Heart right ventricle (tissue), 16 donors: ENCODE data around the gene LEP. TPM values are rescaled to one million over a fixed set of nuclear protein-coding genes. Genes with fewer than 3 reads are reported as not detected.

Experiments
- ATAC-seq, 8 donors: fragments of 200-7000 bp; cut with Tn5 transposase; one replicate each; pipeline ENCODE4 v1.9.1; 2020; ENCODE audit warnings: mild to moderate bottlenecking in 8 of 8, moderate library complexity in 8 of 8, moderate number of reproducible peaks in 1 of 8
- DNase-seq, 2 donors: peaks; one replicate each; pipeline ENCODE4 v3.0.0-alpha.2; 2020
- H3K27ac ChIP-seq, 10 donors: fragments of 200-600 bp; sonication (generic) in 2 of 10; one replicate each; pipeline versions ENCODE4 v1.5.0 to v1.8.0; 2020 to 2022; ENCODE audit warnings: mild to moderate bottlenecking in 3 of 10
- H3K27me3 ChIP-seq, 7 donors: fragments of 200-600 bp; one replicate each; pipeline ENCODE4 v1.8.0; 2021 to 2022; ENCODE audit warnings: mild to moderate bottlenecking in 2 of 7
- H3K36me3 ChIP-seq, 9 donors: fragments of 200-600 bp; sonication (generic) in 1 of 9; one replicate each; pipeline versions ENCODE4 v1.5.0 to v1.8.0; 2020 to 2022; ENCODE audit warnings: mild to moderate bottlenecking in 2 of 9
- H3K4me1 ChIP-seq, 9 donors: fragments of 200-600 bp; sonication (generic) in 1 of 9; one replicate each; pipeline versions ENCODE4 v1.5.0 to v1.8.0; 2020 to 2022; ENCODE audit warnings: mild to moderate bottlenecking in 4 of 9
- H3K4me3 ChIP-seq, 10 donors: fragments of 200-600 bp; sonication (generic) in 2 of 10; one replicate each; pipeline versions ENCODE4 v1.5.0 to v1.8.0; 2020 to 2022; ENCODE audit warnings: mild to moderate bottlenecking in 7 of 10, moderate library complexity in 2 of 10
- H3K9me3 ChIP-seq, 11 donors: fragments of 200-600 bp in 10 of 11; sonication (generic) in 2 of 11; one replicate each; pipeline versions ENCODE4 v1.5.0 to v1.8.0; 2013 to 2022; ENCODE audit warnings: mild to moderate bottlenecking in 2 of 11, control low read depth in 1 of 11, moderate library complexity in 1 of 11
- WGBS, 2 donors: extraction: QIAGEN DNeasy Blood & Tissue Kit; methylation state at CpG; one replicate each; pipeline ENCODE4 v1.1.7; 2013; ENCODE audit warnings: inconsistent platforms in 1 of 2; 5-methylcytosine and 5-hydroxymethylcytosine counted together
- intact Hi-C, 10 donors: fragments of 100-400 bp; cut with DNase I; formaldehyde crosslinking; loops; one replicate each; pipeline versions ENCODE4 v1.11.1 to v1.14.2; 2022
- polyA plus RNA-seq, 2 donors: library from polyadenylated mRNA; stranded (reverse); fragments of 200-250 nt; gene quantifications; one replicate each; pipeline ENCODE4 v1.2.3, GENCODE V29; 2013
- total RNA-seq, 10 donors: library from RNA; stranded (reverse); fragmentation: NEBNext Ultra II Directional in 3 of 10; extraction: Animal tissue kit (Norgen Biotek cat#: 25700) in 3 of 10; gene quantifications; one replicate each; pipeline versions ENCODE4 v1.2.1 to v1.2.4, GENCODE V29; 2021 to 2023
- TF ChIP-seq, protein P1 (sequence below), 9 donors: fragments of 200-600 bp; sonication (generic) in 2 of 9; IDR thresholded peaks; one replicate each; pipeline versions ENCODE4 v1.5.0 to v1.8.0; 2021 to 2022; ENCODE audit warnings: antibody characterized with exemption in 9 of 9, mild to moderate bottlenecking in 5 of 9, moderate library complexity in 1 of 9
- donor health status: Arrhythmogenic right ventricular cardiomyopathy.
- donor health status: ischemic (EF 13 %, LVEDD 7.1; RV severe dilation, severe dysfunction).
- donor health status: healthy with polysubstance abuse.
- donor health status: DM: no; HTN: yes; CAD: no.
- donor health status: DM: no; HTN: no; CAD: no.
- donor health status: ischemic (EF 25% LVEDD 6.9; RV normal size, moderate dysfunction).
- donor health status: ischemic (EF 25% LVEDD 5.7; RV mildly dilated, moderate dysfunction).
- donor health status: healthy.
- donor health status: DM: yes; HTN: yes; CAD: no.
- donor health status: Ischemic cardiomyopathy.
- donor health status: ischemic (EF 35%, LVEDD 5.7; RV mildly dilated, moderate dysfunction).
- donor health status: nonischemic (EF 11% LVEDD 7.7; RV severe dilation, severe dysfunction).
- donor health status: DM: yes; HTN: yes; CAD: no.
- donor health status: PGD.
- donor health status: ischemic (EF 29% LVEDD 5.4; RV normal size, mild dysfunction).
- donor health status: nonischemic (EF 23%, LVEDD 6.1; RV moderate dilation, normal function).

The LEP gene
- total and polyA plus RNA-seq, 12 donors: 0.10 to 5.0 (median 0.52) TPM; not detected in 2

DNA sequence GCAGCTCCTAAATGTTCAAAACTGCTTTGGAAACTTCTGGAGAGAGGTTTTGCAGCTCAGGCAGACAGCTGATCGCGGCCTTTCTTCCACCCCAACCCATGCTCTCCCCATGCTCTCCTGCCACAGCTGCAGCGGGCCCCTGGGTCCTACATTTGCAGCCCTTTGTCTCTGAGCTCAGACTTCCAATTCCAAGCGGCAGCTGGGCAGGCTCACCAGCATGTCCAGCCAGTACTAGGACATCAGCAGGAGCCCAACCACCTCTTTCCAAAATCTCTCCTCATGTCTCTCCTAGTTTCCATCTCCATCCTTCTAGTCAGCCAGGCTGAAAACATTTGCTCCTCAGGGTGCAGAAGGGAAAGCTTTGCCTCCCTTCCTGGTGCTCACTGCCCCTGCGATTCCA is 6.0 kb downstream of the LEP start:
- TF ChIP-seq, protein P1, sequence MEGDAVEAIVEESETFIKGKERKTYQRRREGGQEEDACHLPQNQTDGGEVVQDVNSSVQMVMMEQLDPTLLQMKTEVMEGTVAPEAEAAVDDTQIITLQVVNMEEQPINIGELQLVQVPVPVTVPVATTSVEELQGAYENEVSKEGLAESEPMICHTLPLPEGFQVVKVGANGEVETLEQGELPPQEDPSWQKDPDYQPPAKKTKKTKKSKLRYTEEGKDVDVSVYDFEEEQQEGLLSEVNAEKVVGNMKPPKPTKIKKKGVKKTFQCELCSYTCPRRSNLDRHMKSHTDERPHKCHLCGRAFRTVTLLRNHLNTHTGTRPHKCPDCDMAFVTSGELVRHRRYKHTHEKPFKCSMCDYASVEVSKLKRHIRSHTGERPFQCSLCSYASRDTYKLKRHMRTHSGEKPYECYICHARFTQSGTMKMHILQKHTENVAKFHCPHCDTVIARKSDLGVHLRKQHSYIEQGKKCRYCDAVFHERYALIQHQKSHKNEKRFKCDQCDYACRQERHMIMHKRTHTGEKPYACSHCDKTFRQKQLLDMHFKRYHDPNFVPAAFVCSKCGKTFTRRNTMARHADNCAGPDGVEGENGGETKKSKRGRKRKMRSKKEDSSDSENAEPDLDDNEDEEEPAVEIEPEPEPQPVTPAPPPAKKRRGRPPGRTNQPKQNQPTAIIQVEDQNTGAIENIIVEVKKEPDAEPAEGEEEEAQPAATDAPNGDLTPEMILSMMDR (IDR thresholded peaks at IDR 0.05): no peak
- Histone ChIP-seq H3K27me3 (peaks cover 0 to 48% (median 20%) of the 10 kb centered on the region in 7 donors), H3K9me3 (no peaks in the 10 kb centered on the region), H3K36me3 (no peaks in the 10 kb centered on the region), H3K27ac (no peak overlapping the region), H3K4me3 (no peak overlapping the region), H3K4me1 (no peaks in the 10 kb centered on the region)
- ATAC-seq: no peak
- WGBS, 2 donors: 70 to 71% methylated on average over 5 of the region's 5 CpGs
- DNase-seq: no peak
- intact Hi-C loops: no loop called here

DNA sequence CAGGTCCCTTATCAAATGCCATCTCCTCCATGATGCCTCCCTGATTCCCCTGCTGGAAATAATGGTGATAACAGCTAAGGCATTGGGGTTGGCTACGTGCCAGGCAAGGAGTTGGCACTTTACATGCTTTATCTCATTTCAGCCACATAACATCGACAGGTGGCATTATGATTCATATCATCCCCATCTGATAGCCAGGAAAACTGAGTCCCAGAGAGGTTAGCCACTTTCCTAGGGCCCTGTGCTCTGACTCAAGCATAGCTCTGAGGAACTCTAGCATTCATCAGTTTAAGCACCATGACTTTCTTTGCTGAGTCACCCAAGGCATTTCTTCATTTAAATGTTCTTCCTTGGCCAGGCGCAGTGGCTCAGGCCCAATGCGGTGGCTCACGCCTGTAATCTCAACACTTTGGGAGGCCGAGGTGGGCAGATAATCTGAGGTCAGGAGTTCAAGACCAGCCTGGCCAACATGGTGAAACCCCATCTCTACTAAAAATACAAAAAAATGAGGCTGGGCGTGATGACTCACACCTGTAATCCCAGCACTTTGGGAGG is 6.6 kb downstream of the LEP start:
- WGBS, 2 donors: 80 to 83% methylated on average over 7 of the region's 7 CpGs
- no peaks in the 10 kb centered on the region for H3K4me1 ChIP-seq
- TF ChIP-seq, protein P1 (IDR thresholded peaks at IDR 0.05): no peak
- H3K9me3 ChIP-seq: no peaks in the 10 kb centered on the region
- H3K4me3 ChIP-seq: no peak overlapping the region
- H3K27me3 ChIP-seq: peaks cover 0 to 43% (median 14%) of the 10 kb centered on the region in 7 donors
- no peaks in the 10 kb centered on the region for H3K36me3 ChIP-seq
- intact Hi-C loops: no loop called here
- peak in 1 of 8 donors; percentile 27 for ATAC-seq
- DNase-seq: no peak
- H3K27ac ChIP-seq: no peak overlapping the region

DNA sequence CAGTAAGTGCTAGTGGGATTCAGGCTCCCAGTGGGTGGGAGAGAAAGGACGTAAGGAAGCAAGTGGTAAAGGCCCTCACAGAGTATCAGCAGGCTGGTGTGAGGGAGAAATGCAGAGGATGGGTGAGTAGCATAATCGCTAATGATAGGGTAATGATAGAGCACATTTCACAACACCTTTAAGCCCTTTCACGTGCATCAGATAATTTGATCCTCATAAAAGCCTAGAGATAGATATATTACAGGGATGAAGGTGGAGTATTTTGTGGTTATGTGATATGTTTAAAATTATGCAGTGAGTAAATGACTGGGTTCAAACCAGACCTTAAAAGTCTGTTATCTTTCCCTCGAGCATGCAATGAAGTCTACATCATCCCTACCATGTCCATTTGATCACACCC is 10.3 kb downstream of the LEP start:
- no peak overlapping the region for H3K27ac ChIP-seq
- intact Hi-C loops: no loop called here
- H3K9me3 ChIP-seq: no peaks in the 10 kb centered on the region
- H3K27me3 ChIP-seq: peaks cover 0 to 28% (median 6%) of the 10 kb centered on the region in 7 donors
- H3K4me3 ChIP-seq: no peak overlapping the region
- H3K4me1 ChIP-seq: no peaks in the 10 kb centered on the region
- ATAC-seq (no peak), DNase-seq (no peak)
- H3K36me3 ChIP-seq: no peaks in the 10 kb centered on the region
- 58 to 65% methylated on average over 4 of the region's 4 CpGs for WGBS, 2 donors
- TF ChIP-seq, protein P1 (IDR thresholded peaks at IDR 0.05): no peak

DNA sequence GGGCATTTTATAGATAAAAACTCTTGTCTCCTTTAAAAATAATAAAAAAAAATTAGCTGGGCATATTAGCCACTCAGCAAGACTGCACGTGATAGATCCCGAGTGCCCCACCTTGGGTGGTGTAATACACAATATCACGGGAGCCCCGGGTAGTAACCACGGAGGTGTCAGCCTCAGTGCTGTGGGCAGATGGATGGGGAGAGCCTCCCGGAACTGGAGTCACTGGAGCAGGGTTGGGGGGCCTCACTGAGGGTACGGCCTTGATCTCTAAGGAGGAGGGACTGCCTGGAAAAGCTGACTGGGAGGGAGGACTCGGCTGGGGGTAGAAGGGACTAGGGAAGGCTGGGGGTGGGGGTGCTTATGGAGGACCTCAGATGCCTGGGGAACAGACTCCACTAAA is 12.6 kb downstream of the LEP start:
- Histone ChIP-seq H3K4me3 (no peak overlapping the region), H3K9me3 (no peaks in the 10 kb centered on the region), H3K36me3 (no peaks in the 10 kb centered on the region), H3K27me3 (peaks cover 0 to 14% (median 6%) of the 10 kb centered on the region in 7 donors), H3K27ac (no peak overlapping the region), H3K4me1 (no peaks in the 10 kb centered on the region)
- DNase-seq (no peak), ATAC-seq (no peak)
- WGBS, 2 donors: 85 to 92% methylated on average over 8 of the region's 8 CpGs
- TF ChIP-seq, protein P1 (IDR thresholded peaks at IDR 0.05): no peak
- intact Hi-C loops: no loop called here
